ENCODE results near the gene NUCKS1.

GRCh38 chr1:205664399-205665017 lies 85.5 kb downstream of the NUCKS1 start:
- TF ChIP-seq, protein P1, sequence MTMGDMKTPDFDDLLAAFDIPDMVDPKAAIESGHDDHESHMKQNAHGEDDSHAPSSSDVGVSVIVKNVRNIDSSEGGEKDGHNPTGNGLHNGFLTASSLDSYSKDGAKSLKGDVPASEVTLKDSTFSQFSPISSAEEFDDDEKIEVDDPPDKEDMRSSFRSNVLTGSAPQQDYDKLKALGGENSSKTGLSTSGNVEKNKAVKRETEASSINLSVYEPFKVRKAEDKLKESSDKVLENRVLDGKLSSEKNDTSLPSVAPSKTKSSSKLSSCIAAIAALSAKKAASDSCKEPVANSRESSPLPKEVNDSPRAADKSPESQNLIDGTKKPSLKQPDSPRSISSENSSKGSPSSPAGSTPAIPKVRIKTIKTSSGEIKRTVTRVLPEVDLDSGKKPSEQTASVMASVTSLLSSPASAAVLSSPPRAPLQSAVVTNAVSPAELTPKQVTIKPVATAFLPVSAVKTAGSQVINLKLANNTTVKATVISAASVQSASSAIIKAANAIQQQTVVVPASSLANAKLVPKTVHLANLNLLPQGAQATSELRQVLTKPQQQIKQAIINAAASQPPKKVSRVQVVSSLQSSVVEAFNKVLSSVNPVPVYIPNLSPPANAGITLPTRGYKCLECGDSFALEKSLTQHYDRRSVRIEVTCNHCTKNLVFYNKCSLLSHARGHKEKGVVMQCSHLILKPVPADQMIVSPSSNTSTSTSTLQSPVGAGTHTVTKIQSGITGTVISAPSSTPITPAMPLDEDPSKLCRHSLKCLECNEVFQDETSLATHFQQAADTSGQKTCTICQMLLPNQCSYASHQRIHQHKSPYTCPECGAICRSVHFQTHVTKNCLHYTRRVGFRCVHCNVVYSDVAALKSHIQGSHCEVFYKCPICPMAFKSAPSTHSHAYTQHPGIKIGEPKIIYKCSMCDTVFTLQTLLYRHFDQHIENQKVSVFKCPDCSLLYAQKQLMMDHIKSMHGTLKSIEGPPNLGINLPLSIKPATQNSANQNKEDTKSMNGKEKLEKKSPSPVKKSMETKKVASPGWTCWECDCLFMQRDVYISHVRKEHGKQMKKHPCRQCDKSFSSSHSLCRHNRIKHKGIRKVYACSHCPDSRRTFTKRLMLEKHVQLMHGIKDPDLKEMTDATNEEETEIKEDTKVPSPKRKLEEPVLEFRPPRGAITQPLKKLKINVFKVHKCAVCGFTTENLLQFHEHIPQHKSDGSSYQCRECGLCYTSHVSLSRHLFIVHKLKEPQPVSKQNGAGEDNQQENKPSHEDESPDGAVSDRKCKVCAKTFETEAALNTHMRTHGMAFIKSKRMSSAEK (CRISPR knock-in tag; IDR thresholded peaks at IDR 0.05; ENCODE audit: borderline replicate concordance): no peak
- TF ChIP-seq, protein P2, sequence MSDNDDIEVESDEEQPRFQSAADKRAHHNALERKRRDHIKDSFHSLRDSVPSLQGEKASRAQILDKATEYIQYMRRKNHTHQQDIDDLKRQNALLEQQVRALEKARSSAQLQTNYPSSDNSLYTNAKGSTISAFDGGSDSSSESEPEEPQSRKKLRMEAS (CRISPR knock-in tag; IDR thresholded peaks at IDR 0.05): no peak
- TF ChIP-seq, protein P3, sequence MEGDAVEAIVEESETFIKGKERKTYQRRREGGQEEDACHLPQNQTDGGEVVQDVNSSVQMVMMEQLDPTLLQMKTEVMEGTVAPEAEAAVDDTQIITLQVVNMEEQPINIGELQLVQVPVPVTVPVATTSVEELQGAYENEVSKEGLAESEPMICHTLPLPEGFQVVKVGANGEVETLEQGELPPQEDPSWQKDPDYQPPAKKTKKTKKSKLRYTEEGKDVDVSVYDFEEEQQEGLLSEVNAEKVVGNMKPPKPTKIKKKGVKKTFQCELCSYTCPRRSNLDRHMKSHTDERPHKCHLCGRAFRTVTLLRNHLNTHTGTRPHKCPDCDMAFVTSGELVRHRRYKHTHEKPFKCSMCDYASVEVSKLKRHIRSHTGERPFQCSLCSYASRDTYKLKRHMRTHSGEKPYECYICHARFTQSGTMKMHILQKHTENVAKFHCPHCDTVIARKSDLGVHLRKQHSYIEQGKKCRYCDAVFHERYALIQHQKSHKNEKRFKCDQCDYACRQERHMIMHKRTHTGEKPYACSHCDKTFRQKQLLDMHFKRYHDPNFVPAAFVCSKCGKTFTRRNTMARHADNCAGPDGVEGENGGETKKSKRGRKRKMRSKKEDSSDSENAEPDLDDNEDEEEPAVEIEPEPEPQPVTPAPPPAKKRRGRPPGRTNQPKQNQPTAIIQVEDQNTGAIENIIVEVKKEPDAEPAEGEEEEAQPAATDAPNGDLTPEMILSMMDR (IDR thresholded peaks at IDR 0.05): no peak
- TF ChIP-seq IRF2 (CRISPR knock-in tag; IDR thresholded peaks at IDR 0.05; ENCODE audit: borderline replicate concordance, low read depth): no peak
- TF ChIP-seq, protein P4, sequence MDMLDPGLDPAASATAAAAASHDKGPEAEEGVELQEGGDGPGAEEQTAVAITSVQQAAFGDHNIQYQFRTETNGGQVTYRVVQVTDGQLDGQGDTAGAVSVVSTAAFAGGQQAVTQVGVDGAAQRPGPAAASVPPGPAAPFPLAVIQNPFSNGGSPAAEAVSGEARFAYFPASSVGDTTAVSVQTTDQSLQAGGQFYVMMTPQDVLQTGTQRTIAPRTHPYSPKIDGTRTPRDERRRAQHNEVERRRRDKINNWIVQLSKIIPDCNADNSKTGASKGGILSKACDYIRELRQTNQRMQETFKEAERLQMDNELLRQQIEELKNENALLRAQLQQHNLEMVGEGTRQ (CRISPR knock-in tag; IDR thresholded peaks at IDR 0.05): no peak
- TF ChIP-seq E2F4 (CRISPR knock-in tag; IDR thresholded peaks at IDR 0.05; ENCODE audit: borderline replicate concordance, low read depth): no peak
- TF ChIP-seq CBFB (CRISPR knock-in tag; IDR thresholded peaks at IDR 0.05; ENCODE audit: low read depth): no peak
- no peak for TF ChIP-seq ESRRA (CRISPR knock-in tag; IDR thresholded peaks at IDR 0.05; ENCODE audit: borderline replicate concordance)
- no peak for TF ChIP-seq ZNF416 (CRISPR knock-in tag; IDR thresholded peaks at IDR 0.05)
